Heart right ventricle (tissue), 16 donors: ENCODE data around the gene ADARB2. TPM values are rescaled to one million over a fixed set of nuclear protein-coding genes. Genes with fewer than 3 reads are reported as not detected.

Experiments used
- ATAC-seq, 8 donors: fragments of 200-7000 bp; cut with Tn5 transposase; one replicate each; pipeline ENCODE4 v1.9.1; 2020; ENCODE audit warnings: mild to moderate bottlenecking in 8 of 8, moderate library complexity in 8 of 8, moderate number of reproducible peaks in 1 of 8
- DNase-seq, 2 donors: peaks; one replicate each; pipeline ENCODE4 v3.0.0-alpha.2; 2020
- H3K27ac ChIP-seq, 10 donors: fragments of 200-600 bp; sonication (generic) in 2 of 10; one replicate each; pipeline versions ENCODE4 v1.5.0 to v1.8.0; 2020 to 2022; ENCODE audit warnings: mild to moderate bottlenecking in 3 of 10
- H3K27me3 ChIP-seq, 7 donors: fragments of 200-600 bp; one replicate each; pipeline ENCODE4 v1.8.0; 2021 to 2022; ENCODE audit warnings: mild to moderate bottlenecking in 2 of 7
- H3K36me3 ChIP-seq, 9 donors: fragments of 200-600 bp; sonication (generic) in 1 of 9; one replicate each; pipeline versions ENCODE4 v1.5.0 to v1.8.0; 2020 to 2022; ENCODE audit warnings: mild to moderate bottlenecking in 2 of 9
- H3K4me1 ChIP-seq, 9 donors: fragments of 200-600 bp; sonication (generic) in 1 of 9; one replicate each; pipeline versions ENCODE4 v1.5.0 to v1.8.0; 2020 to 2022; ENCODE audit warnings: mild to moderate bottlenecking in 4 of 9
- H3K4me3 ChIP-seq, 10 donors: fragments of 200-600 bp; sonication (generic) in 2 of 10; one replicate each; pipeline versions ENCODE4 v1.5.0 to v1.8.0; 2020 to 2022; ENCODE audit warnings: mild to moderate bottlenecking in 7 of 10, moderate library complexity in 2 of 10
- H3K9me3 ChIP-seq, 11 donors: fragments of 200-600 bp in 10 of 11; sonication (generic) in 2 of 11; one replicate each; pipeline versions ENCODE4 v1.5.0 to v1.8.0; 2013 to 2022; ENCODE audit warnings: mild to moderate bottlenecking in 2 of 11, control low read depth in 1 of 11, moderate library complexity in 1 of 11
- CTCF ChIP-seq, 9 donors: fragments of 200-600 bp; sonication (generic) in 2 of 9; IDR thresholded peaks; one replicate each; pipeline versions ENCODE4 v1.5.0 to v1.8.0; 2021 to 2022; ENCODE audit warnings: antibody characterized with exemption in 9 of 9, mild to moderate bottlenecking in 5 of 9, moderate library complexity in 1 of 9
- WGBS, 2 donors: extraction: QIAGEN DNeasy Blood & Tissue Kit; methylation state at CpG; one replicate each; pipeline ENCODE4 v1.1.7; 2013; ENCODE audit warnings: inconsistent platforms in 1 of 2; 5-methylcytosine and 5-hydroxymethylcytosine counted together
- intact Hi-C, 10 donors: fragments of 100-400 bp; cut with DNase I; formaldehyde crosslinking; loops; one replicate each; pipeline versions ENCODE4 v1.11.1 to v1.14.2; 2022
- polyA plus RNA-seq, 2 donors: library from polyadenylated mRNA; stranded (reverse); fragments of 200-250 nt; gene quantifications; one replicate each; pipeline ENCODE4 v1.2.3, GENCODE V29; 2013
- total RNA-seq, 10 donors: library from RNA; stranded (reverse); fragmentation: NEBNext Ultra II Directional in 3 of 10; extraction: Animal tissue kit (Norgen Biotek cat#: 25700) in 3 of 10; gene quantifications; one replicate each; pipeline versions ENCODE4 v1.2.1 to v1.2.4, GENCODE V29; 2021 to 2023
- donor health status: Arrhythmogenic right ventricular cardiomyopathy.
- donor health status: ischemic (EF 13 %, LVEDD 7.1; RV severe dilation, severe dysfunction).
- donor health status: healthy with polysubstance abuse.
- donor health status: DM: no; HTN: yes; CAD: no.
- donor health status: DM: no; HTN: no; CAD: no.
- donor health status: ischemic (EF 25% LVEDD 6.9; RV normal size, moderate dysfunction).
- donor health status: ischemic (EF 25% LVEDD 5.7; RV mildly dilated, moderate dysfunction).
- donor health status: healthy.
- donor health status: DM: yes; HTN: yes; CAD: no.
- donor health status: Ischemic cardiomyopathy.
- donor health status: ischemic (EF 35%, LVEDD 5.7; RV mildly dilated, moderate dysfunction).
- donor health status: nonischemic (EF 11% LVEDD 7.7; RV severe dilation, severe dysfunction).
- donor health status: DM: yes; HTN: yes; CAD: no.
- donor health status: PGD.
- donor health status: ischemic (EF 29% LVEDD 5.4; RV normal size, mild dysfunction).
- donor health status: nonischemic (EF 23%, LVEDD 6.1; RV moderate dilation, normal function).

Gene ADARB2
- total and polyA plus RNA-seq, 12 donors, result 0.08 to 0.47 (median 0.17) TPM; not detected in 2

- H3K4me3 ChIP-seq, result no peak overlapping the region
- peaks cover 0 to 9% (median 0%) of the 10 kb centered on the region in 9 donors for H3K4me1 ChIP-seq
- intact Hi-C loops, result no loop called here
- H3K27ac ChIP-seq, result no peak overlapping the region
- TF ChIP-seq CTCF (IDR thresholded peaks at IDR 0.05), result no peak
- H3K36me3 ChIP-seq, result no peaks in the 10 kb centered on the region
- WGBS, 2 donors, result 73 to 81% methylated on average over 20 of the region's 20 CpGs
- H3K27me3 ChIP-seq, result peaks cover 0 to 8% (median 2%) of the 10 kb centered on the region in 7 donors
- DNase-seq (peak in 1 of 2 donors; percentile 2), ATAC-seq (no peak)
- no peaks in the 10 kb centered on the region for H3K9me3 ChIP-seq
These were observed 583.4 kb downstream of the ADARB2 start for GRCh38 chr10:1153805-1154351.

GRCh38 chr10:1153251-1153763 is 584.0 kb downstream of the ADARB2 start:
- Histone ChIP-seq H3K4me3 (no peak overlapping the region), H3K27ac (no peak overlapping the region), H3K9me3 (no peaks in the 10 kb centered on the region), H3K36me3 (no peaks in the 10 kb centered on the region), H3K27me3 (peaks cover 0 to 8% (median 0%) of the 10 kb centered on the region in 7 donors), H3K4me1 (peaks cover 0 to 9% (median 0%) of the 10 kb centered on the region in 9 donors)
- intact Hi-C loops, result no loop called here
- no peak for TF ChIP-seq CTCF (IDR thresholded peaks at IDR 0.05)
- DNase-seq (no peak), ATAC-seq (no peak)
- 86 to 88% methylated on average over 6 of the region's 6 CpGs for WGBS, 2 donors

GRCh38 chr10:1152386-1153250 is 584.7 kb downstream of the ADARB2 start:
- H3K27me3 ChIP-seq, result peaks cover 0 to 8% (median 0%) of the 10 kb centered on the region in 7 donors
- TF ChIP-seq CTCF (IDR thresholded peaks at IDR 0.05), result no peak
- H3K4me1 ChIP-seq, result peaks cover 0 to 9% (median 0%) of the 10 kb centered on the region in 9 donors
- H3K36me3 ChIP-seq, result no peaks in the 10 kb centered on the region
- WGBS, 2 donors, result 85 to 86% methylated on average over 32 of the region's 32 CpGs
- intact Hi-C loops, result no loop called here
- no peak overlapping the region for H3K4me3 ChIP-seq
- no peaks in the 10 kb centered on the region for H3K9me3 ChIP-seq
- DNase-seq (peak in 1 of 2 donors; percentile 1), ATAC-seq (no peak)
- no peak overlapping the region for H3K27ac ChIP-seq
